HG02973 (cell line): ENCODE data around the gene RAB33B.
"Not testable (repeated sequence)": the region's sequence is repeated elsewhere in the genome, so short reads cannot be mapped to it uniquely, and the experiment has no call there.

ENCODE experiments used
- ATAC-seq: cut with Tn5 transposase; IDR thresholded peaks from one replicate; pipeline ENCODE4 v1.9.1; 2021; ENCODE audit warnings: moderate library complexity; ENCODE audit not compliant: unreplicated experiment

The RAB33B gene

GRCh38 chr4:139454111-139455045 lies at the start of gene RAB33B:
RAB33B (plus strand) TSS chr4:139454121; CDS start chr4:139454196, 75 bp downstream.
- ATAC-seq: peak; percentile 11

- ATAC-seq: no peak
These were observed 43.6 kb upstream of the RAB33B start for GRCh38 chr4:139410312-139410711.

- ATAC-seq: not testable (repeated sequence)
These were observed 39.2 kb upstream of the RAB33B start for GRCh38 chr4:139414671-139415210.

GRCh38 chr4:139416073-139416673 lies 37.7 kb upstream of the RAB33B start:
- ATAC-seq: no peak

- ATAC-seq: peak; percentile 70
These were observed 34.5 kb upstream of the RAB33B start for GRCh38 chr4:139419388-139419914.

GRCh38 chr4:139420652-139421051 lies 33.3 kb upstream of the RAB33B start:
- no peak for ATAC-seq

- no peak for ATAC-seq
These were observed 17.8 kb upstream of the RAB33B start for GRCh38 chr4:139436122-139436521.

GRCh38 chr4:139438141-139438540 lies 15.8 kb upstream of the RAB33B start:
- no peak for ATAC-seq

GRCh38 chr4:139441029-139441428 lies 12.9 kb upstream of the RAB33B start:
- no peak for ATAC-seq

GRCh38 chr4:139443661-139444060 lies 10.3 kb upstream of the RAB33B start:
- no peak for ATAC-seq

GRCh38 chr4:139444881-139445280 lies 9.0 kb upstream of the RAB33B start:
- not testable (repeated sequence) for ATAC-seq

GRCh38 chr4:139447078-139447477 lies 6.8 kb upstream of the RAB33B start:
- not testable (repeated sequence) for ATAC-seq

GRCh38 chr4:139450586-139450985 lies 3.3 kb upstream of the RAB33B start:
- no peak for ATAC-seq

GRCh38 chr4:139451997-139452396 lies 1.9 kb upstream of the RAB33B start:
- ATAC-seq: no peak

GRCh38 chr4:139453041-139453370 lies 915 bp upstream of the RAB33B start:
- peak; percentile 49 for ATAC-seq

- peak; percentile 83 for ATAC-seq
These were observed 380 bp upstream of the RAB33B start for GRCh38 chr4:139453371-139454110.

- no peak for ATAC-seq
These were observed 1.2 kb downstream of the RAB33B start for GRCh38 chr4:139455126-139455538.

GRCh38 chr4:139457318-139457717 lies 3.4 kb downstream of the RAB33B start:
- no peak for ATAC-seq

GRCh38 chr4:139458543-139458942 lies 4.6 kb downstream of the RAB33B start:
- ATAC-seq: no peak

- ATAC-seq: no peak
These were observed 5.1 kb downstream of the RAB33B start for GRCh38 chr4:139458999-139459398.

- no peak for ATAC-seq
These were observed 6.6 kb downstream of the RAB33B start for GRCh38 chr4:139460565-139460964.
